Right lobe of liver (tissue), 4 donors: ENCODE measurements around the gene GGT6.

Experiments
- CTCF ChIP-seq, 4 donors: fragments of 200-600 bp in 3 of 4; fragments of 450-650 bp in 1 of 4; IDR thresholded peaks; one replicate each; pipeline versions ENCODE4 v1.5.1 to v1.8.0; 2016 to 2022; ENCODE audit warnings: antibody characterized with exemption in 4 of 4, mild to moderate bottlenecking in 2 of 4
- POLR2A ChIP-seq: fragments of 450-650 bp; IDR thresholded peaks from one replicate; pipeline ENCODE4 v1.6.1; 2017; ENCODE audit warnings: antibody characterized with exemption, mild to moderate bottlenecking
- donor health status: DM: no; HTN: no; CAD: no.
- donor health status: DM: no; HTN: no; CAD: no.
- donor health status: DM: no; HTN: yes; CAD: no.

- TF ChIP-seq POLR2A (no peak), CTCF (IDR thresholded peaks at IDR 0.05) (no peak)
These were observed 470 bp upstream of the GGT6 start for GRCh38 chr17:4560837-4561256.
